Activated CD4-positive, alpha-beta T cell treated with anti-CD3 and anti-CD28 coated beads, Interleukin-2, amount 50 U/mL, for 1 hour (primary cell): ENCODE results near the gene DEFB128.

Source experiments
- DNase-seq: peaks from one replicate; pipeline ENCODE4 v3.0.0-alpha.2; 2020

The DEFB128 gene

GRCh38 chr20:145877-146276 lies 43.6 kb downstream of the DEFB128 start:
- DNase-seq: no peak

- DNase-seq: no peak
Measured at GRCh38 chr20:142290-142689, 47.2 kb downstream of the DEFB128 start, which contains the start of gene DEFB126. DEFB126 (plus strand) TSS chr20:142590; CDS start chr20:142629, 39 bp downstream.
